IMR-90 (cell line): Measurements from ENCODE around the gene ANP32B.

Source experiments
- CEBPB ChIP-seq: IDR thresholded peaks from 2 replicates; pipeline ENCODE4 v1.6.1; 2012; ENCODE audit warnings: low read depth, low read length, improper control_type of control experiment
- FOS ChIP-seq: fragments of 150-350 bp; IDR thresholded peaks from 2 replicates; pipeline ENCODE4 v1.6.1; 2016; ENCODE audit warnings: low read depth, low read length
- MAFK ChIP-seq: IDR thresholded peaks from 2 replicates; pipeline ENCODE4 v1.6.1; 2012; ENCODE audit warnings: low read depth, low read length, improper control_type of control experiment
- MAZ ChIP-seq: IDR thresholded peaks from 2 replicates; pipeline ENCODE4 v1.6.1; 2012; ENCODE audit warnings: low read depth, mild to moderate bottlenecking, low read length, improper control_type of control experiment, moderate library complexity, borderline replicate concordance
- POLR2A ChIP-seq: IDR thresholded peaks from 2 replicates; pipeline ENCODE4 v1.6.1; 2012; ENCODE audit warnings: mild to moderate bottlenecking, low read depth, low read length
- RAD21 ChIP-seq: IDR thresholded peaks from 2 replicates; pipeline ENCODE4 v1.6.1; 2012; ENCODE audit warnings: low read length, improper control_type of control experiment
- RCOR1 ChIP-seq: IDR thresholded peaks from 2 replicates; pipeline ENCODE4 v1.6.1; 2012; ENCODE audit warnings: mild to moderate bottlenecking, low read length, improper control_type of control experiment; ENCODE audit not compliant: insufficient replicate concordance
- RFX5 ChIP-seq: IDR thresholded peaks from 2 replicates; pipeline ENCODE4 v1.8.0; 2012; ENCODE audit warnings: low read depth, mild to moderate bottlenecking, low read length, moderate library complexity
- SMC3 ChIP-seq: fragments of 150-350 bp; IDR thresholded peaks from 2 replicates; pipeline ENCODE4 v1.6.1; 2016; ENCODE audit warnings: low read depth, mild to moderate bottlenecking, antibody characterized with exemption, low read length, moderate library complexity
- TF ChIP-seq, protein P1 (sequence below): conservative IDR thresholded peaks from 2 replicates; pipeline ENCODE4 v1.5.1; 2012; ENCODE audit warnings: mild to moderate bottlenecking, low read depth, low read length, improper control_type of control experiment
- TF ChIP-seq, protein P2 (sequence below): fragments of 150-350 bp; IDR thresholded peaks from 2 replicates; pipeline ENCODE4 v1.6.1; 2017; ENCODE audit warnings: mild to moderate bottlenecking, antibody characterized with exemption, low read length, low read depth

DNA sequence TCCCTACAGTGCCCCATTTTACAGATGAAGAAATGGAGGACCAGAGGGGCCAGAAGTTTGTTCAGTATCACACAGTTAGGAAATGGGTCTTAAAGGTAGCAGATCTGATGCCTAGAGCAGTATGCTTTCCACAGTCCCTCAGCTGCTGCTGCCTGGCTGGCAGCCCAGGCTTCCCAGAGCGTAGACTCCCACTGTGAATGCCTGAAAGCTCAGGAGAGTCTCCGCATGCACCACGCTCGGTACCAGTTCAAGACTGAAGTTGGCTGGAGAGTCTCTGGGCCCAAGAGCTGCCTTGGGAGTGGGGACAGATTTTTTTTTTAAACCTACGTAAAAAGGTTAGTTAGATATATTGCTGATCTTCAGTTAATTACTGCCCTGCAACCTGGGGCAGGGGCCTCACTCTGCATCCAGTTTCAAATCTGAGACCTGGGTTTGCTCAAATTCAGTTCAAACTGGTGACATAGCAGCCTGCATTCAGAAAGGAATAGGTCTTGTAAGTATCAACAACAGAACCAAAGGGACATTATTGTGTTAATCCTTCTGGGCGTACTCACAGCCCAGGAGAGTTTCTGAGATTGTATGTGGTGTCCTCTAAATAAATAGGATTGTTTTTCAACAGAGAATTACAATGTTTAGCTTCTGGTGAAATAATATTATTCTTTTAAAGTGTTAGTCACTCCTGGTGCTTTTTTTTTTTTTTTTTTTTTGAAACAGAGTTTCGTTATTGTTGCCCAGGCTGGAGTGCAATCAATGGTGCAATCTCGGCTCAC, 81.7 kb downstream of the ANP32B start:
- TF ChIP-seq RAD21, result no peak
- TF ChIP-seq, protein P1, sequence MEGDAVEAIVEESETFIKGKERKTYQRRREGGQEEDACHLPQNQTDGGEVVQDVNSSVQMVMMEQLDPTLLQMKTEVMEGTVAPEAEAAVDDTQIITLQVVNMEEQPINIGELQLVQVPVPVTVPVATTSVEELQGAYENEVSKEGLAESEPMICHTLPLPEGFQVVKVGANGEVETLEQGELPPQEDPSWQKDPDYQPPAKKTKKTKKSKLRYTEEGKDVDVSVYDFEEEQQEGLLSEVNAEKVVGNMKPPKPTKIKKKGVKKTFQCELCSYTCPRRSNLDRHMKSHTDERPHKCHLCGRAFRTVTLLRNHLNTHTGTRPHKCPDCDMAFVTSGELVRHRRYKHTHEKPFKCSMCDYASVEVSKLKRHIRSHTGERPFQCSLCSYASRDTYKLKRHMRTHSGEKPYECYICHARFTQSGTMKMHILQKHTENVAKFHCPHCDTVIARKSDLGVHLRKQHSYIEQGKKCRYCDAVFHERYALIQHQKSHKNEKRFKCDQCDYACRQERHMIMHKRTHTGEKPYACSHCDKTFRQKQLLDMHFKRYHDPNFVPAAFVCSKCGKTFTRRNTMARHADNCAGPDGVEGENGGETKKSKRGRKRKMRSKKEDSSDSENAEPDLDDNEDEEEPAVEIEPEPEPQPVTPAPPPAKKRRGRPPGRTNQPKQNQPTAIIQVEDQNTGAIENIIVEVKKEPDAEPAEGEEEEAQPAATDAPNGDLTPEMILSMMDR, result no peak
- TF ChIP-seq POLR2A, result no peak
- no peak for TF ChIP-seq MAFK
- no peak for TF ChIP-seq RCOR1
- no peak for TF ChIP-seq MAZ
- no peak for TF ChIP-seq SMC3
- no peak for TF ChIP-seq FOS
- no peak for TF ChIP-seq CEBPB
- TF ChIP-seq, protein P2, sequence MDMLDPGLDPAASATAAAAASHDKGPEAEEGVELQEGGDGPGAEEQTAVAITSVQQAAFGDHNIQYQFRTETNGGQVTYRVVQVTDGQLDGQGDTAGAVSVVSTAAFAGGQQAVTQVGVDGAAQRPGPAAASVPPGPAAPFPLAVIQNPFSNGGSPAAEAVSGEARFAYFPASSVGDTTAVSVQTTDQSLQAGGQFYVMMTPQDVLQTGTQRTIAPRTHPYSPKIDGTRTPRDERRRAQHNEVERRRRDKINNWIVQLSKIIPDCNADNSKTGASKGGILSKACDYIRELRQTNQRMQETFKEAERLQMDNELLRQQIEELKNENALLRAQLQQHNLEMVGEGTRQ, result no peak
- TF ChIP-seq RFX5, result no peak
